Loucy (cell line): Measurements from ENCODE around the gene NLRP3.

ENCODE experiments used
- H2AFZ ChIP-seq: fragments of 200-600 bp; sonication (generic); 2 replicates; pipeline ENCODE4 v1.6.0; 2016; ENCODE audit warnings: antibody characterized with exemption, mild to moderate bottlenecking, low read length, moderate library complexity
- H3F3A ChIP-seq: fragments of 200-600 bp; 2 replicates; pipeline ENCODE4 v1.6.0; 2016; ENCODE audit warnings: antibody characterized with exemption, low read depth, mild to moderate bottlenecking
- H3K27me3 ChIP-seq: fragments of 200-600 bp; sonication (generic); 2 replicates; pipeline ENCODE4 v1.6.1; 2014; ENCODE audit warnings: low read length, mild to moderate bottlenecking; ENCODE audit not compliant: insufficient read depth, poor library complexity, severe bottlenecking
- H3K36me3 ChIP-seq: fragments of 200-600 bp; sonication (generic); 2 replicates; pipeline ENCODE4 v1.6.1; 2016; ENCODE audit warnings: low read length; ENCODE audit not compliant: insufficient read depth
- H3K4me1 ChIP-seq: fragments of 200-600 bp; sonication (generic); 2 replicates; pipeline ENCODE4 v1.5.1; 2014; ENCODE audit warnings: low read length, mild to moderate bottlenecking; ENCODE audit not compliant: insufficient read depth, poor library complexity, severe bottlenecking
- H3K4me2 ChIP-seq: fragments of 200-600 bp; sonication (generic); 2 replicates; pipeline ENCODE4 v1.6.0; 2014; ENCODE audit warnings: antibody characterized with exemption, low read length, low read depth, mild to moderate bottlenecking; ENCODE audit not compliant: poor library complexity, severe bottlenecking
- H3K4me3 ChIP-seq: fragments of 200-600 bp; sonication (generic); 2 replicates; pipeline ENCODE4 v1.5.1; 2014; ENCODE audit warnings: low read length, mild to moderate bottlenecking, mixed read lengths; ENCODE audit not compliant: poor library complexity, severe bottlenecking
- H3K79me2 ChIP-seq: fragments of 200-600 bp; sonication (generic); 2 replicates; pipeline ENCODE4 v1.6.1; 2014; ENCODE audit warnings: low read length; ENCODE audit not compliant: insufficient read depth
- H3K9ac ChIP-seq: fragments of 200-600 bp; sonication (generic); 2 replicates; pipeline ENCODE4 v1.6.0; 2014; ENCODE audit warnings: mild to moderate bottlenecking, low read depth, low read length, moderate library complexity; ENCODE audit not compliant: poor library complexity, severe bottlenecking
- H3K9me2 ChIP-seq: fragments of 200-600 bp; sonication (generic); replicated peaks from 2 replicates; pipeline ENCODE4 v1.6.1; 2016; ENCODE audit warnings: low read depth, low read length, mixed read lengths
- H3K9me3 ChIP-seq: fragments of 200-600 bp; sonication (generic); 2 replicates; pipeline ENCODE4 v1.6.1; 2014; ENCODE audit warnings: mild to moderate bottlenecking, antibody characterized with exemption, low read length, low read depth; ENCODE audit not compliant: insufficient read depth
- H4K20me1 ChIP-seq: fragments of 200-600 bp; sonication (generic); 2 replicates; pipeline ENCODE4 v1.6.0; 2014; ENCODE audit warnings: antibody characterized with exemption, low read length, mild to moderate bottlenecking; ENCODE audit not compliant: insufficient read depth, poor library complexity, severe bottlenecking
- EZH2phosphoT487 ChIP-seq: fragments of 200-600 bp; IDR thresholded peaks from 2 replicates; pipeline ENCODE4 v1.6.1; 2018; ENCODE audit warnings: antibody characterized with exemption, mild to moderate bottlenecking, moderate library complexity, borderline replicate concordance
- TF ChIP-seq, protein P1 (sequence below): fragments of 200-600 bp; sonication (generic); conservative IDR thresholded peaks from 2 replicates; pipeline ENCODE4 v1.5.1; 2014; ENCODE audit warnings: mild to moderate bottlenecking, antibody characterized with exemption, low read length

NLRP3 gene

DNA sequence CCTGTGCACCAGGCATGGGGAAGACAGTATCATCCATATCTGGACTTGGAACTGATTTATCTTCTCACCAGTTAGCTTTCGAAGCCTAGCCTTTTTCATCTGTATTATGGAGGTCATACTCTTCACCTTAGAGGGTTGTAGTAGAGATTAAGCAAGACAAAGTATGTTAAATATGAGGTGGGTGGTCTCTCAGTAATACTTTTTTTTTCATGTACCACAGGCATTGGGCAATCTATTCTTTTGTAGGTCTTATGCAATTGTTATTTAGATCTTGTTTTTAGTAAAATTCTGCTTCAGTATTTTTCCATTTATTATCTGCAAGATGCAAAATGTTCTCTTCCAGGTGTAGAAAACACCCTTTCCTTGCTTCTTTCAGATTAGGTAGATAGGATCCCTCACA lies 77.1 kb downstream of the NLRP3 start:
- no peak overlapping the region for H3K9ac ChIP-seq
- H2AFZ ChIP-seq: no peak overlapping the region
- no peaks in the 10 kb centered on the region for H3K9me3 ChIP-seq

GRCh38 chr1:247494767-247495166 lies 78.8 kb downstream of the NLRP3 start:
- TF ChIP-seq, protein P1, sequence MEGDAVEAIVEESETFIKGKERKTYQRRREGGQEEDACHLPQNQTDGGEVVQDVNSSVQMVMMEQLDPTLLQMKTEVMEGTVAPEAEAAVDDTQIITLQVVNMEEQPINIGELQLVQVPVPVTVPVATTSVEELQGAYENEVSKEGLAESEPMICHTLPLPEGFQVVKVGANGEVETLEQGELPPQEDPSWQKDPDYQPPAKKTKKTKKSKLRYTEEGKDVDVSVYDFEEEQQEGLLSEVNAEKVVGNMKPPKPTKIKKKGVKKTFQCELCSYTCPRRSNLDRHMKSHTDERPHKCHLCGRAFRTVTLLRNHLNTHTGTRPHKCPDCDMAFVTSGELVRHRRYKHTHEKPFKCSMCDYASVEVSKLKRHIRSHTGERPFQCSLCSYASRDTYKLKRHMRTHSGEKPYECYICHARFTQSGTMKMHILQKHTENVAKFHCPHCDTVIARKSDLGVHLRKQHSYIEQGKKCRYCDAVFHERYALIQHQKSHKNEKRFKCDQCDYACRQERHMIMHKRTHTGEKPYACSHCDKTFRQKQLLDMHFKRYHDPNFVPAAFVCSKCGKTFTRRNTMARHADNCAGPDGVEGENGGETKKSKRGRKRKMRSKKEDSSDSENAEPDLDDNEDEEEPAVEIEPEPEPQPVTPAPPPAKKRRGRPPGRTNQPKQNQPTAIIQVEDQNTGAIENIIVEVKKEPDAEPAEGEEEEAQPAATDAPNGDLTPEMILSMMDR: no peak
- no peak for TF ChIP-seq EZH2phosphoT487
- H3K9me3 ChIP-seq: no peaks in the 10 kb centered on the region
- no peaks in the 10 kb centered on the region for H3K36me3 ChIP-seq
- H2AFZ ChIP-seq: no peak overlapping the region
- H3K4me2 ChIP-seq: no peak overlapping the region
- H4K20me1 ChIP-seq: no peaks in the 10 kb centered on the region
- no peak overlapping the region for H3K4me3 ChIP-seq
- no peaks in the 10 kb centered on the region for H3F3A ChIP-seq
- H3K9me2 ChIP-seq: no peaks in the 10 kb centered on the region
- H3K79me2 ChIP-seq: no peaks in the 10 kb centered on the region
- no peaks in the 10 kb centered on the region for H3K27me3 ChIP-seq
- H3K4me1 ChIP-seq: no peaks in the 10 kb centered on the region
- no peak overlapping the region for H3K9ac ChIP-seq

More for the DNA sequence above, 77.1 kb downstream of the NLRP3 start:
- Histone ChIP-seq H3K4me1 (no peaks in the 10 kb centered on the region), H3K4me3 (no peak overlapping the region), H3K4me2 (no peak overlapping the region), H3K79me2 (no peaks in the 10 kb centered on the region), H3F3A (no peaks in the 10 kb centered on the region), H4K20me1 (no peaks in the 10 kb centered on the region), H3K27me3 (no peaks in the 10 kb centered on the region), H3K9me2 (no peaks in the 10 kb centered on the region), H3K36me3 (no peaks in the 10 kb centered on the region)
- TF ChIP-seq, protein P1: no peak
- no peak for TF ChIP-seq EZH2phosphoT487

- Histone ChIP-seq H2AFZ (no peak overlapping the region), H3K4me3 (no peak overlapping the region), H3K9me3 (no peaks in the 10 kb centered on the region), H3K4me2 (no peak overlapping the region), H3K4me1 (no peaks in the 10 kb centered on the region), H4K20me1 (no peaks in the 10 kb centered on the region), H3K9me2 (no peaks in the 10 kb centered on the region), H3F3A (no peaks in the 10 kb centered on the region), H3K79me2 (no peaks in the 10 kb centered on the region), H3K36me3 (no peaks in the 10 kb centered on the region), H3K9ac (no peak overlapping the region), H3K27me3 (no peaks in the 10 kb centered on the region)
- TF ChIP-seq EZH2phosphoT487: no peak
- TF ChIP-seq, protein P1: no peak
Measured at GRCh38 chr1:247496581-247497285, 80.8 kb downstream of the NLRP3 start.
